Measurements from ENCODE around the gene CAVIN3.

Gene CAVIN3

GRCh38 chr11:6320411-6321155, at the start of gene CAVIN3:
Gene CAVIN3 (minus strand): TSS chr11:6320501. CDS start chr11:6320476, 25 bp downstream.
- Mint-ChIP-seq H3K36me3 (no peaks in the 10 kb centered on the region), H3K27ac (peak within 1 kb of the TSS; percentile 89), H3K4me1 (peaks cover 30% of the 10 kb centered on the region), H3K27me3 (peaks cover 58% of the 10 kb centered on the region), H3K4me3 (peak within 1 kb of the TSS; percentile 42), H3K9me3 (no peaks in the 10 kb centered on the region)
- CTCF ChIA-PET: interaction anchor here (6.5 to 8.3 kb wide), 3 partner anchors 33 to 70 kb away, joined by 35 to 65 read pairs (median 63); no protein-coding TSS in a partner anchor
- peak; percentile 71 for DNase-seq

DNA sequence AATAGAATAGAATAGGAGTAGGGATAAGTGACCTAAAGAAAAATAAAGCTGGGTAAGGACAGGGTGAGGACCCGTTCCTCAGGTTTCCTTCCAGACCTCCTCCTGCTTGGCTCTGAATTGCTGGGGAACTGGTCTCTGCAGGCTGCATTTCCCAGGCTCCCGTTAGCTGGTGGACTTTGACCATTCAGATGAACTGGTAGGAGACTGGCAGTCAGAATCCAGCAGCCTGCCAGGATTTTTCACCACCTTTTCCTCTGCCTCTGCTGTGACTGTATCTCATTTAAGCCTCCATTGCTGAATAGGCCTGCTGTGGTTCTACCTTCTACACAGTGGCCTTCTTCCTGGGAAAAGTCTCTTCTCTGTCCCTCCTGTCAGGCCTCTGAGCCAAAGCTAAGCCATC, 45.4 kb upstream of the CAVIN3 start:
- H3K27ac Mint-ChIP-seq: no peak overlapping the region
- H3K4me3 Mint-ChIP-seq: no peak overlapping the region
- H3K4me1 Mint-ChIP-seq: no peaks in the 10 kb centered on the region
- no peak for DNase-seq
- H3K27me3 Mint-ChIP-seq: peaks cover 4% of the 10 kb centered on the region
- CTCF ChIA-PET: interaction anchor here (1.2 to 6.9 kb wide), 3 partner anchors 12 to 78 kb away, joined by 4 to 64 read pairs (median 23); no protein-coding TSS in a partner anchor
- H3K9me3 Mint-ChIP-seq: no peaks in the 10 kb centered on the region
- H3K36me3 Mint-ChIP-seq: no peaks in the 10 kb centered on the region

GRCh38 chr11:6362873-6363678, 42.8 kb upstream of the CAVIN3 start:
- CTCF ChIA-PET: interaction anchor here (0.9 to 6.9 kb wide), 36 partner anchors 9 to 679 kb away, joined by 3 to 64 read pairs (median 6); partner anchors contain the start of genes ARFIP2, CAVIN3 and TIMM10B
- Mint-ChIP-seq H3K27ac (no peak overlapping the region), H3K36me3 (no peaks in the 10 kb centered on the region), H3K4me3 (no peak overlapping the region), H3K9me3 (no peaks in the 10 kb centered on the region), H3K27me3 (peaks cover 8% of the 10 kb centered on the region), H3K4me1 (no peaks in the 10 kb centered on the region)
- peak; percentile 82 for DNase-seq

DNA sequence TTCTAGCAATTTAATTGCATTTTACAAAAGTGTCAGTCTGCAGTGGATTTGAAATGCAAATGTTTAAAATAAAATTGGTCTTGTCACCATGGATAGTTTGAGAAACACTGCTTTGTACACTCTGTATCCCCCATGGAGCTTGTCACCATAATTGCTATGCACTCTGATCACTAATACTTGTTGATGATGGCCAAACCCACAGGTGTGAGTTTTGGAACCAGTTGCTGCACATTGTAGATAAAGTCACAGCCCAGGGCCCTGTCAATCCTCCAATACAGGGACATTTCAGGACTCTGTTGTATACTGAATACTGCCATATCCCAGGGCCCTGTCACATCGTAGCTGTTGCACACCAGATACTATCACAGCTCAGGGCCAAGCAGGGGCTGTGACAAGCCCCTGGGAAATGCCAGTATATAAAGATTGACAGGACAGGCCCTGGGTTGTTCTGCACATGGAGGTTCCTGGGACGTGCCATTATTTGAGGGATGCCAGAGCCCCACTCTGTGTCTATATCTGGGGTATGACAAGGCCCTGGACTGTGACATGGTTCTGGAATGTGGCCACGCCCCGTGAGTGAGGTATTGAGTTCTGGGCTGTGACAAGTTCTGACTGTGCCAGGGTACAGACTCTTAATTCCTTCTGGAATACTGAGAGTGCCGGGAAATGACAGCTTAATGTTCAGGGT, 42.0 kb upstream of the CAVIN3 start:
- CTCF ChIA-PET: interaction anchor here (0.9 to 6.9 kb wide), 37 partner anchors 9 to 678 kb away, joined by 3 to 64 read pairs (median 6); partner anchors contain the start of genes ARFIP2, CAVIN3 and TIMM10B
- H3K4me3 Mint-ChIP-seq: no peak overlapping the region
- H3K27ac Mint-ChIP-seq: no peak overlapping the region
- no peaks in the 10 kb centered on the region for H3K4me1 Mint-ChIP-seq
- H3K9me3 Mint-ChIP-seq: no peaks in the 10 kb centered on the region
- H3K36me3 Mint-ChIP-seq: no peaks in the 10 kb centered on the region
- H3K27me3 Mint-ChIP-seq: peaks cover 12% of the 10 kb centered on the region
- DNase-seq: no peak

- no peaks in the 10 kb centered on the region for H3K4me1 Mint-ChIP-seq
Measured at GRCh38 chr11:6360183-6360582, 39.9 kb upstream of the CAVIN3 start.

DNA sequence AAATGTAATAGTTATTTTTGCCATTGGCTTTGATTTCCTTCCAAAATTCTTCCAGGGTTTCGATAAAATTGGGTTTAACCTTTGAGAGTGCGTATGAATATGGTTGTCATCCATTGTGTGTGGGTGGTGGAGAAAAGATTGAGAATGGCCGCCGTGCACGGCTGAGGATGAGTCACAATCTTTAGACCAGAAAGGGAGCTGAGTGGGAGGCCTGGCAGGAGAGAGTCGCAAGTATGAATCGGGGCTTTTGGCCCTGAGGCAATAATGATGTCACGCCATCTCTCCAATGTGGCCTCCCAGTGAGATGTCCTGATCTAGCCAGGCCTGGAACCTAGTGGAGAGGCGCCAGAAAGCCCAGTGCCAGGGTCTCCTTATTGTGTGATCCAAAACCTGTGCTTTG, 36.9 kb upstream of the CAVIN3 start:
- peaks cover 2% of the 10 kb centered on the region for H3K4me1 Mint-ChIP-seq
- no peak overlapping the region for H3K27ac Mint-ChIP-seq
- peaks cover 8% of the 10 kb centered on the region for H3K27me3 Mint-ChIP-seq
- CTCF ChIA-PET: interaction anchor here (0.6 to 2.0 kb wide), 4 partner anchors 50 to 107 kb away, joined by 3 to 8 read pairs (median 3); no protein-coding TSS in a partner anchor
- no peak overlapping the region for H3K4me3 Mint-ChIP-seq
- no peaks in the 10 kb centered on the region for H3K36me3 Mint-ChIP-seq
- DNase-seq: no peak
- H3K9me3 Mint-ChIP-seq: no peaks in the 10 kb centered on the region

More at GRCh38 chr11:6360183-6360582, 39.9 kb upstream of the CAVIN3 start:
- H3K4me3 Mint-ChIP-seq: no peak overlapping the region
- no peak for DNase-seq
- H3K9me3 Mint-ChIP-seq: no peaks in the 10 kb centered on the region
- no peaks in the 10 kb centered on the region for H3K36me3 Mint-ChIP-seq
- H3K27me3 Mint-ChIP-seq: peaks cover 12% of the 10 kb centered on the region
- H3K27ac Mint-ChIP-seq: no peak overlapping the region
- CTCF ChIA-PET: interaction anchor here (1.3 to 6.9 kb wide), 5 partner anchors 17 to 109 kb away, joined by 3 to 64 read pairs (median 4); no protein-coding TSS in a partner anchor

DNA sequence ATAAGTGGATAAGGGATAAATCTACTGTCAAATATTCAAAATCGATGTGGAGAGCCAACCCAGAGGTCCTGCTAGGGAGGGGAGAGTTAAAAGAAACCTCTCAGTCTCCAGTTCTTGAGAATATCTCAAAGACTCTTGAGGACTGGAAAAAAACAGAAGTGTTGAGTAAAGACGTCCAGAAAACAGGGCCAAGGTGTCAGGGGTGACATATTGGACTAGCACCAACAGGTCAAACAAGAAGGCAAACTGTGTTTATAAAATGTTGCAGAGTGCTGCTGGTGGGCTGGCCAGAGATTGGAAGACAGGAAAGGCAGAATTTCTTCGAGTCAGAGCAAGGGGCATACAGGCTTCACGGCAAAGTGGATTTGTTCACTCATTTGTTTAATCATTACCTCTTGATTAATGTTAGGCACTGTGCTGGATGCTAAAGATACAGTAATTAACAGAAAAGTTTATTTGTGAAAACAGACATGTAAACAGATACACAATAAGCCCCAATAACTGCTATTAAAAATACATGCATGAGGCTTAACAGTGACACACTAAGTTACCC, 36.3 kb upstream of the CAVIN3 start:
- H3K4me3 Mint-ChIP-seq: no peak overlapping the region
- H3K27me3 Mint-ChIP-seq: peaks cover 8% of the 10 kb centered on the region
- no peaks in the 10 kb centered on the region for H3K9me3 Mint-ChIP-seq
- no peak for DNase-seq
- CTCF ChIA-PET: interaction anchor here (1.0 to 2.0 kb wide), 2 partner anchors 58 to 106 kb away, joined by 3 to 8 read pairs; no protein-coding TSS in a partner anchor
- H3K27ac Mint-ChIP-seq: no peak overlapping the region
- no peaks in the 10 kb centered on the region for H3K36me3 Mint-ChIP-seq
- peaks cover 2% of the 10 kb centered on the region for H3K4me1 Mint-ChIP-seq

DNA sequence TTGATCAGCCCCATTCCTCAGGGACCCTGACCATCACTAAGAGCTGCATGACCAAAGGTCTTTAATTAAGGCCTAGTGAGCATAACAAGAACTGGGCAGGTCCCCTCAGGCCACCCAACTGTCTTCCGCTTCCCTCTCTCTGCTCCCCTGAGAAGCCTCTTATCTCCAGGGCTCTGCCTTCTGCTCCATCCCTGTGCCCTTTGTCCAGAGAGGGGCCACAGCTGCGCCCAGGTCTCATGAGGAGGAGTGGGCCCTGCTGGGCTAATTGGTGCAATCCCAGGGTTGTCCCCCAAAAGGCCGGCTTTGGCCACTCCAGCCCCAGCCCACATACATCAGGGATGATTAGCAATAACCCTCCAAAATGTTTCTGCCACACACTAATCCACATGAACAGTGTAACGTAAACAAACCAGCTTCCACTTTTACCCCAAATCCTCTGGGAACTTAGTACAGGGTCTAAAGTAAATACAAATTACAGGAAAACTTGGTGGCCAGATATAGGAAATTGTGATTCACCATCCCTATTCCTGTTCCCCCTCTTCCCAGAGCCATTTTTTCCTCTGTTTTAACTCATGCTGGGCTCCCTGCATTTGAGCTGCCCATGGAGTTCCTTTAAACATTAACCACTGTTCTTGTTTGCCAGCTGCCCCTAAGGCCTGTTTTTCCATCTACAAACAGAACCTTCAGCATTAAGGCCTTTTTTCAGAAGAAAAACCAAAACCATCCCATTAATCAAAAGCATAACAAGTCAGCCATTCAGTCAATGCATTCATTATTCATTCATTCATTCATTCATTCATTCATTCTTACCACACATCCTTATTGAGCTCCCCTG, 34.6 kb upstream of the CAVIN3 start:
- Mint-ChIP-seq H3K4me3 (no peak overlapping the region), H3K36me3 (no peaks in the 10 kb centered on the region), H3K9me3 (no peaks in the 10 kb centered on the region), H3K27me3 (peaks cover 11% of the 10 kb centered on the region), H3K4me1 (peaks cover 2% of the 10 kb centered on the region), H3K27ac (no peak overlapping the region)
- CTCF ChIA-PET: interaction anchor here (1.0 to 5.9 kb wide), 21 partner anchors 8 to 335 kb away, joined by 3 to 83 read pairs (median 8); partner anchors contain the start of genes CAVIN3 and CCKBR
- DNase-seq: no peak

DNA sequence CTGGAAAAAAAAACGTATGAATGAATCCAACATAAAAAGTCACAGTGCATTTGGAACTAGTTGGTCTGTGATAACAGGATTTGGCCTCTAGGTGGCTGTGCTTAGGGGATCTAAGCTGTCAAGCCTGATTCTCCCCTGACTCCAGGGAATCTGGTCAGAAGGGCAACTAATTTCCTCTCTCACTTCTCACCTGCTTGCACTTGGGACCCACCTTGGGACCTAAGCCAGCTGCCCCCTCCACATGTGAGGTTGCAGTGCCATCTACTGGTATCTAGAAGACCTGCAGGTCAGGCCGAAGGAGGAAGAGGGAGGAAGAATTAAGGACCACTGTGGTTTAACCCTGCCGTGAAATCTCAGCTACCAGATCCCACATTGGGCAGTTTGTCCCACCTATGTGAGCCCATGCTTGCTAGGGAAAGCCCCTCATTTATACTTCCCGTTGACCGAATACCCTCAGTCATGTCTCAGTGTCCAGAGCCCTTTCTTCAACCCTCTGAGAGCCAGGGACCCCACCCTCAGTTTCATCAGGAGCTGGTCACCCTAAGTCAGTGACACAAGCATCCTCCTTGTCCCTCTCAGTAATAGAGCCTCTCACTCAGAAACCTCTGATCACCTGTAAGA, 33.2 kb upstream of the CAVIN3 start:
- H3K4me3 Mint-ChIP-seq: no peak overlapping the region
- no peak overlapping the region for H3K27ac Mint-ChIP-seq
- CTCF ChIA-PET: interaction anchor here (1.0 to 5.9 kb wide), 33 partner anchors 9 to 359 kb away, joined by 3 to 83 read pairs (median 5); partner anchors contain the start of gene CAVIN3
- peak; percentile 64 for DNase-seq
- H3K4me1 Mint-ChIP-seq: peaks cover 2% of the 10 kb centered on the region
- H3K36me3 Mint-ChIP-seq: no peaks in the 10 kb centered on the region
- no peaks in the 10 kb centered on the region for H3K9me3 Mint-ChIP-seq
- H3K27me3 Mint-ChIP-seq: peaks cover 11% of the 10 kb centered on the region

GRCh38 chr11:6351782-6352382, 31.6 kb upstream of the CAVIN3 start:
- Mint-ChIP-seq H3K36me3 (no peaks in the 10 kb centered on the region), H3K4me1 (peaks cover 2% of the 10 kb centered on the region), H3K27me3 (peaks cover 6% of the 10 kb centered on the region), H3K4me3 (no peak overlapping the region), H3K9me3 (no peaks in the 10 kb centered on the region), H3K27ac (no peak overlapping the region)
- no peak for DNase-seq
- CTCF ChIA-PET: interaction anchor here (0.7 to 5.9 kb wide), 16 partner anchors 11 to 359 kb away, joined by 3 to 65 read pairs (median 4); partner anchors contain the start of gene CAVIN3

DNA sequence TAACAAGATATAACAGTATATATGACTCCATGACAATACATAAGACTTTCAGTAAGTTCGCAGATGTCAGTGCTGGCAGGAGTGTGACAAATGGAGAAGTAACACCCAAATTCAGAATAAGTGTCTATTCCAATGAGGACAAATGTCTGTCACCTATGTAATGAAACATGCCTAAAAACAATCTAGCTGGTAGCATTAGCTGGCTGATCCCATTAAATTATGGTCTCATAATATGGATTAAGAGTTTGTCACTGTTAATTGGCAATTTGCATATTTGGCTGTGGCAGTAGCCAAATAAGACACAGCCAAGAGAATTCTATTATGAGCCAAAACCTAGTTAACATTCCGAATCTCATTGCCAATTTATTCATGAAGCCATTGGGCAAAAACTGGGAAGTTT, 30.2 kb upstream of the CAVIN3 start:
- Mint-ChIP-seq H3K36me3 (no peaks in the 10 kb centered on the region), H3K27ac (no peak overlapping the region), H3K27me3 (peaks cover 6% of the 10 kb centered on the region), H3K9me3 (no peaks in the 10 kb centered on the region), H3K4me3 (no peak overlapping the region), H3K4me1 (peaks cover 2% of the 10 kb centered on the region)
- CTCF ChIA-PET: interaction anchor here (0.7 to 5.9 kb wide), 7 partner anchors 11 to 358 kb away, joined by 3 to 65 read pairs (median 16); partner anchors contain the start of gene CAVIN3
- no peak for DNase-seq

DNA sequence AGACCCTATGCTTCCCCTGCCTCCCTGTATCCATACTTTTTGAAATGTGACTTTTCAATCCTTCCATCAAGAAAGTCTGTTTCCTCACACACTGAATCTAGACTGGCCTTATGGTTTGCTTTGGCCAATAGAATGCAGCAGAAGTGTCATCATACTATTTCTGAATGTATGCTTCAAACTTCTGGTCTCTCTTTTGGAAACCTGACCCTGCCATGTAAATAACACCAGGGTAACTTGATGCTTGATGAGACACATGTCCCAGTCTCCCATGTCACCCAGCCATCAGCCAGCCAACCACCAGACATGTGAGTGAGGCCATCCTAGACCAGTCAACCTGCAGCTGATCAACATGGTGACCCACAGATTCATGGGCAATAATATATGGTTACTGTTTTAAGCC, 29.7 kb upstream of the CAVIN3 start:
- H3K27me3 Mint-ChIP-seq: peaks cover 6% of the 10 kb centered on the region

More for the DNA sequence above, 29.7 kb upstream of the CAVIN3 start:
- no peak for DNase-seq
- no peak overlapping the region for H3K27ac Mint-ChIP-seq
- no peak overlapping the region for H3K4me3 Mint-ChIP-seq
- no peaks in the 10 kb centered on the region for H3K9me3 Mint-ChIP-seq
- CTCF ChIA-PET: interaction anchor here (0.7 to 5.9 kb wide), 6 partner anchors 11 to 566 kb away, joined by 3 to 65 read pairs (median 10); partner anchors contain the start of gene CAVIN3
- H3K36me3 Mint-ChIP-seq: no peaks in the 10 kb centered on the region
- H3K4me1 Mint-ChIP-seq: peaks cover 2% of the 10 kb centered on the region
